IPS DF 4.7 (cell line): ENCODE results near the gene KIFC3.
"Not testable (repeated sequence)": the region's sequence is repeated elsewhere in the genome, so short reads cannot be mapped to it uniquely, and the experiment has no call there.

ENCODE experiments used
- DNase-seq: peaks from one replicate; pipeline ENCODE4 v3.0.0-alpha.2; 2013; ENCODE audit warnings: low spot score; ENCODE audit errors: extremely low read depth

KIFC3 gene

GRCh38 chr16:57802341-57803133 is at the start of gene KIFC3:
KIFC3 (minus strand) TSS chr16:57802491; CDS start chr16:57798243, 4,248 bp downstream.
- no peak for DNase-seq

- DNase-seq, result no peak
Observed at GRCh38 chr16:57848181-57848580, 45.9 kb upstream of the KIFC3 start.

GRCh38 chr16:57846931-57847330 is 44.6 kb upstream of the KIFC3 start:
- DNase-seq, result not testable (repeated sequence)

- peak; percentile 79 for DNase-seq
Observed at GRCh38 chr16:57846078-57846697, 43.9 kb upstream of the KIFC3 start.

GRCh38 chr16:57845115-57845514 is 42.8 kb upstream of the KIFC3 start:
- no peak for DNase-seq

- no peak for DNase-seq
Observed at GRCh38 chr16:57844416-57845030, 42.2 kb upstream of the KIFC3 start.

GRCh38 chr16:57843400-57843799 is 41.1 kb upstream of the KIFC3 start:
- DNase-seq, result no peak

GRCh38 chr16:57842601-57843000 is 40.3 kb upstream of the KIFC3 start:
- DNase-seq, result no peak

GRCh38 chr16:57840833-57841232 is 38.5 kb upstream of the KIFC3 start:
- DNase-seq, result no peak

- no peak for DNase-seq
Observed at GRCh38 chr16:57838161-57838560, 35.9 kb upstream of the KIFC3 start.

- no peak for DNase-seq
Observed at GRCh38 chr16:57837305-57838125, 35.2 kb upstream of the KIFC3 start.

GRCh38 chr16:57835439-57835838 is 33.1 kb upstream of the KIFC3 start:
- DNase-seq, result not testable (repeated sequence)

- DNase-seq, result no peak
Observed at GRCh38 chr16:57834936-57835335, 32.6 kb upstream of the KIFC3 start.

- no peak for DNase-seq
Observed at GRCh38 chr16:57830890-57831484, 28.7 kb upstream of the KIFC3 start.

GRCh38 chr16:57829969-57830360 is 27.7 kb upstream of the KIFC3 start:
- no peak for DNase-seq

GRCh38 chr16:57828272-57829161 is 26.2 kb upstream of the KIFC3 start:
- DNase-seq, result no peak

GRCh38 chr16:57826706-57827625 is 24.7 kb upstream of the KIFC3 start:
- DNase-seq, result no peak

- DNase-seq, result no peak
Observed at GRCh38 chr16:57826052-57826451, 23.8 kb upstream of the KIFC3 start.
